SK-N-MC (cell line): ENCODE results near the gene PTPRN2.

Source experiments
- DNase-seq: peaks from one replicate; pipeline ENCODE4 v3.0.0-alpha.2; 2011; ENCODE audit warnings: low read depth, low spot score
- H3K27ac ChIP-seq: fragments of 200-600 bp; sonication (generic); 2 replicates; pipeline ENCODE4 v1.5.1; 2016; ENCODE audit warnings: mixed run types
- H3K36me3 ChIP-seq: fragments of 200-600 bp; sonication (generic); 2 replicates; pipeline ENCODE4 v1.6.1; 2017; ENCODE audit warnings: antibody characterized with exemption, low read length, mixed read lengths; ENCODE audit not compliant: insufficient read depth
- H3K4me3 ChIP-seq: fragments of 200-600 bp; sonication (generic); 2 replicates; pipeline ENCODE4 v1.5.1; 2016
- H3K9ac ChIP-seq: fragments of 200-600 bp; sonication (generic); 2 replicates; pipeline ENCODE4 v1.8.0; 2017; ENCODE audit warnings: mixed run types, mixed read lengths; ENCODE audit not compliant: insufficient read length
- H3K9me3 ChIP-seq: fragments of 200-600 bp; sonication (generic); 2 replicates; pipeline ENCODE4 v1.6.1; 2017; ENCODE audit warnings: low read depth, mild to moderate bottlenecking, antibody characterized with exemption, low read length, moderate library complexity, mixed read lengths
- EZH2 ChIP-seq: fragments of 200-600 bp; sonication (generic); IDR thresholded peaks from one replicate; pipeline ENCODE4 v1.6.1; 2017; ENCODE audit warnings: antibody characterized with exemption
- FOXP2 ChIP-seq: optimal IDR thresholded peaks from 2 replicates; pipeline ENCODE3; 2011; ENCODE audit warnings: mild to moderate bottlenecking, moderate library complexity; ENCODE audit not compliant: insufficient read depth; ENCODE audit errors: extremely low read length, control extremely low read depth
- POLR2AphosphoS5 ChIP-seq: IDR thresholded peaks from 2 replicates; pipeline ENCODE4 v1.6.1; 2012; ENCODE audit warnings: mild to moderate bottlenecking, low read depth, low read length, borderline replicate concordance

The PTPRN2 gene

DNA sequence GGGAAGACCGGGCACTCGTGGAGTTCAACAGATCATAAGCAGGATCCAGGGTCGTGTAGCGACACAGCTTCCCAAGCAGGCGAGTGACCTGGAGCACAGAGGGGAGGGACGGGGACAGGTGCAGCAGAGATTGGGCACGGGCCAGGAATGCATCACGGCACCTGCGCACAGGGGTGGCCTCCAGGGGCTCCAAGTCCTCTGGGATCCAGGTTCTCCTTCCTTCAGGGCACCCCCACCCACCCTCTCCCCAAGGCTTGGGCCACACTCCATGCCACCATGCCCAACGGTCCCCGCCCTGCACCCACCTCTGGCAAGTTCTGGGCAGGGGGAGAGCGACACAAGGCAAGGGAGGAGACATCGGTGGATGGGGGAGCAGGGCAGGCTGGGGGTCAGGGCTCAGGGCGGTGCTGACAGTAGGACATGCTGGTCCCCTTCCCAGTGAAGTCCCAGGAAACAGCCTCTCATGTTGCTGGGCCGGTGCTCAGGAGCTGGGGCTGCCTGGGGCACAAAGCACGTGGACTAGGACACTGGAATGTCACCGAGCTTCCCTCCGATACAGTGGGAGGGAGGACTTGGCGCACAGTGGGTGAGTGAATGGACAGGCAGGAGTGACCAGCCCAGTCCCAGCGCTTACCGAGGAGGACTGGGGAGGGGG, 597.3 kb downstream of the PTPRN2 start:
- H3K36me3 ChIP-seq, result no peaks in the 10 kb centered on the region
- H3K9me3 ChIP-seq, result no peaks in the 10 kb centered on the region
- DNase-seq, result no peak
- H3K27ac ChIP-seq, result no peak overlapping the region
- TF ChIP-seq FOXP2, result no peak
- TF ChIP-seq POLR2AphosphoS5, result no peak
- no peak for TF ChIP-seq EZH2
- H3K9ac ChIP-seq, result no peak overlapping the region
- no peak overlapping the region for H3K4me3 ChIP-seq

- Histone ChIP-seq H3K9me3 (no peaks in the 10 kb centered on the region), H3K36me3 (no peaks in the 10 kb centered on the region), H3K27ac (no peak overlapping the region), H3K4me3 (no peak overlapping the region), H3K9ac (no peak overlapping the region)
- no peak for DNase-seq
- TF ChIP-seq POLR2AphosphoS5, result no peak
- no peak for TF ChIP-seq FOXP2
- TF ChIP-seq EZH2, result no peak
These were observed 598.0 kb downstream of the PTPRN2 start for GRCh38 chr7:157989589-157989988.

- H3K9ac ChIP-seq, result no peak overlapping the region
These were observed 599.7 kb downstream of the PTPRN2 start for GRCh38 chr7:157987906-157988305.

DNA sequence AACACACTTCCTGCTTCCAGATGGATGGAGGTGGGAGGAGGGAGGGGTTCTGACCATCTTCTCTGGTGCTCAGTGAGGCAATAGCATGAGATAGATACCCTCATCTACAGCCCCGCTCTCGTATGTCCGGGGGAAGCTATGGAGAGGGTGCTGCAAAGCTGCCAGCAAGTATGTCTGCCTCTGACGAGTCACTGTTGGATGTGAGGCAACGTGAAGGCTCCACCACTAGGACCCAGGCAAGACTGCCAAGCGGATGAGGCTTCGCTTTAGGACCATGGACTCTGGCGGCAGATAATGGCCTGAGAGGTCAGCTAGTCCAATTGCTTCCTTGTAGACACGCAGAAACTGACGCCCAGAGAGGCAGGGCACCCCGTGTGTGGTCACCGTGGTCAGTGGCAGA, 601.6 kb downstream of the PTPRN2 start:
- Histone ChIP-seq H3K36me3 (no peaks in the 10 kb centered on the region), H3K4me3 (no peak overlapping the region), H3K27ac (no peak overlapping the region), H3K9me3 (no peaks in the 10 kb centered on the region), H3K9ac (no peak overlapping the region)
- DNase-seq, result no peak
- no peak for TF ChIP-seq FOXP2
- TF ChIP-seq EZH2, result no peak
- no peak for TF ChIP-seq POLR2AphosphoS5

More at GRCh38 chr7:157987906-157988305, 599.7 kb downstream of the PTPRN2 start:
- no peak for DNase-seq
- no peak overlapping the region for H3K27ac ChIP-seq
- H3K4me3 ChIP-seq, result no peak overlapping the region
- H3K9me3 ChIP-seq, result no peaks in the 10 kb centered on the region
- no peaks in the 10 kb centered on the region for H3K36me3 ChIP-seq
- TF ChIP-seq POLR2AphosphoS5, result no peak
- TF ChIP-seq EZH2, result no peak
- no peak for TF ChIP-seq FOXP2

GRCh38 chr7:157985636-157986035, 602.0 kb downstream of the PTPRN2 start:
- no peaks in the 10 kb centered on the region for H3K9me3 ChIP-seq
- H3K9ac ChIP-seq, result no peak overlapping the region
- no peak overlapping the region for H3K27ac ChIP-seq
- TF ChIP-seq POLR2AphosphoS5, result no peak
- no peak for TF ChIP-seq EZH2
- no peak for TF ChIP-seq FOXP2
- H3K36me3 ChIP-seq, result no peaks in the 10 kb centered on the region
- DNase-seq, result no peak
- H3K4me3 ChIP-seq, result no peak overlapping the region

- no peak for DNase-seq
- no peaks in the 10 kb centered on the region for H3K36me3 ChIP-seq
- TF ChIP-seq POLR2AphosphoS5 (no peak), FOXP2 (no peak), EZH2 (no peak)
- no peak overlapping the region for H3K27ac ChIP-seq
- no peaks in the 10 kb centered on the region for H3K9me3 ChIP-seq
- H3K4me3 ChIP-seq, result no peak overlapping the region
- no peak overlapping the region for H3K9ac ChIP-seq
These were observed 603.0 kb downstream of the PTPRN2 start for GRCh38 chr7:157984423-157985163.

DNA sequence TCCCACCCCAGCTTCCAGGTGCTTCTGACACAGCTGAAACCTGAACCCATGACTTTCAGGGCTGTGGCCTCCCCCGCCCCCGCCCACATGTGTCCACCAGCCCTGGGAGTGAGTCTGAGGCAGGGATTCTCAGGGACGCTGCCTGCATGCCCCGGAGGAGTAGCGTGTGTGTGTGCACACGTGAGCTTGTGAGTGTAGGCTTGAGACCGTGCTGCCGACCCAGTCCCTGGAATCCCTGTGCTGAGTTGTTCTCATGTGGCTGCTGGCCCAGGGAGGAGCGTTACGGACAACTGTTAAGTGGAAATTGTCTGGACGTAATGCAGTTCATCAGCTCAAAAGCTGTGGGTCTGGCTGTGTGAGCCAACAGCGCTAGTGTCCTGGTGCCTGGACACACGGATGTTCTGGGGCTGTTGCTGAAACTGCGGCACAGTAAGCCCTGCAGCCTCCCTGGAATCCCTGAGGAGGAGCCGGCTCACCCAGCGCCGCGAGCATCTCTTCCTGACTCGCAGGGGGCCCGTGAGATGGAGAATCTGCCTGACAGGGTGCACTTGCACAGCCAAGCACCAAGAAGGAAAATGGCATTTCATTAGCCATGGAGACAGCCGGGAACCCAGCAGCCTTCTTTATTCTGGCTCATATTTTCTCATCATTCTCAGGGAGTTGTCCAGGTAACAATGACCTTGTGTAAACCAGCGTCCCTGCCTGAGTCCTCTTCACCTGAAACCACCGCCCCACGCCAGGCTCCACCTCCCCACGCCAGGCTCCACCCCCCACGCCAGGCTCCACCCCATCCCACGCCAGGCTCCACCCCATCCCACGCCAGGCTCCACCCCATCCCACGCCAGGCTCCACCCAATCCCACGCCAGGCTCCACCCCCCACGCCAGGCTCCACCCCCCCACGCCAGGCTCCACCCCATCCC, 603.9 kb downstream of the PTPRN2 start:
- no peak overlapping the region for H3K9ac ChIP-seq
- no peak overlapping the region for H3K4me3 ChIP-seq
- DNase-seq, result no peak
- no peaks in the 10 kb centered on the region for H3K36me3 ChIP-seq
- H3K27ac ChIP-seq, result no peak overlapping the region
- H3K9me3 ChIP-seq, result no peaks in the 10 kb centered on the region
- TF ChIP-seq POLR2AphosphoS5, result no peak
- TF ChIP-seq EZH2, result no peak
- no peak for TF ChIP-seq FOXP2

DNA sequence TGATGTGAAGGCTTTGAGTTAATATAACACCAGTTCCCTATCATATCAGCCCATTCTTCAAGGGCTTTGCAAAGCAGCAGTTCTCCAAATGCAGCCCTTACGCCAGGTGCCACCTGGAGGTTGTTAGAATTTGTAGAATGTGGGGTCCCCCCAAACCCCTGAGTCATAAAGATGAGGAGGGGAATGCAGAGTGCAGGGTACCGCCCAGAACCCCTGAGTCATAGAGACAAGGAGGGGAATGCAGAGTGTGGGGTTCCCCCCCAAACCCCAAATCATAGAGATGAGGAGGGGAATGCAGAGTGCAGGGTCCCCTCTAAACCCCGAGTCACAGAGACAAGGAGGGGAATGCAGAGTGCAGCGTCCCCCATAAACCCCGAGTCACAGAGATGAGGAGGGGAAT, 605.8 kb downstream of the PTPRN2 start:
- Histone ChIP-seq H3K9ac (no peak overlapping the region), H3K9me3 (no peaks in the 10 kb centered on the region), H3K36me3 (no peaks in the 10 kb centered on the region), H3K4me3 (no peak overlapping the region), H3K27ac (no peak overlapping the region)
- TF ChIP-seq EZH2, result no peak
- no peak for TF ChIP-seq FOXP2
- no peak for TF ChIP-seq POLR2AphosphoS5
- DNase-seq, result no peak
